Activated T-cell treated with anti-CD3 and anti-CD28 coated beads for 24 hours (primary cell): Measurements from ENCODE around the gene UBXN7.
"Not testable (repeated sequence)": the region's sequence is repeated elsewhere in the genome, so short reads cannot be mapped to it uniquely, and the experiment has no call there.

Source experiments
- DNase-seq: peaks from one replicate; pipeline ENCODE4 v3.0.0-alpha.2; 2020; ENCODE audit warnings: low read depth

Gene UBXN7

DNA sequence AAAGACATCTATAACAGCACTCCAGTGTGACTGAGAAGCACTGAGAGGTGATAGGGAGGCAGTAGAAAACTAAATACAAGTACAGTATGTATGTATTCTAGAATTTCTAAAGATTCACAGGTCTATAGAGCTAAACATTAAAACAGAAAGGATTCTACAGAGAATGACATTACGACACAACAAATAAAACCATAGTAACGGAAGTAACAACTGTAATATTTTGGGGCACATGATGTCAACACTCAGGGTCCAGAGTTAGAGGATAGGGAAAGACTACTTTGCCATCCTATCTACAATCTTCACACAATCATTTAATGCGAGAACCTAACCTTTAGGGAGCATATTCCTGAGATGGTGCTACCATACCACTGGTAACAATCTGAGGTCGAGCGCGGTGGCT, 13.6 kb downstream of the UBXN7 start:
- DNase-seq, result no peak

DNA sequence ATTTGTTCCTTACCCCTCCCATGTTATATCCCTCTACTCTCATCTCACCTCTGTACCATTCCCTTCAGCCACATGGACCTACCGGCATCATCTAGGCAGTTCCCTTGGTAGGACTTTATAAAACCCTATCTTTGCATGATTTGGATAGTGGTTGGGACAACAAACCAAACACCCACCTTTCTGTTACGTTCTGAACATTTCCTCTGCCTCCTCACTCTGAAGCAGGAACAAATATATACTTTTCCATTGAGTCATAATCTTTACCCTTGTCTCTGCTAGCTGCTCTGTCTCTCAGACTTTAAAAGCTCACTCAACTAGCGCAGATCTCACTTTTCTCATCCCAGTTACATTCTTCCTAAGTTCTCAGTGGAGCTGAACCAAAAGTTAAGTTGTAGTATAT, 17.8 kb downstream of the UBXN7 start:
- DNase-seq, result no peak

DNA sequence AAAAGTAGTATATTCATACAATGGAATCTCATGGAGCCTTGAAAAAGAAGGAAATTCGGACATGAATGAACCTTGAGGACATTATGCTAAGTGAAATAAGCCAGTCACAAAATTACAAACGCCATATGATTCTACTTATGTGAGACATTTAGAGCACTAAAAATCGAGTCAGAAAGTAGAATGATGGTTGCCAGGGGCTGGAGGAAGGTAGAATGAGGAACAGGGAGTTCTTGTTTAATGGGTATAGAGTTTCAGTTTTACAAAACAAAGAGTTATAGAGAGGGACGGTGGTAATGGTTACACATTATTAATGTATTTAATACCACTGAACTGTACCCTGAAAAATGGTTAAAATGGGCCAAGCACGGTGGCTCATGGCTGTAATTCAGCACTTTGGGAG, 19.5 kb downstream of the UBXN7 start:
- no peak for DNase-seq

DNA sequence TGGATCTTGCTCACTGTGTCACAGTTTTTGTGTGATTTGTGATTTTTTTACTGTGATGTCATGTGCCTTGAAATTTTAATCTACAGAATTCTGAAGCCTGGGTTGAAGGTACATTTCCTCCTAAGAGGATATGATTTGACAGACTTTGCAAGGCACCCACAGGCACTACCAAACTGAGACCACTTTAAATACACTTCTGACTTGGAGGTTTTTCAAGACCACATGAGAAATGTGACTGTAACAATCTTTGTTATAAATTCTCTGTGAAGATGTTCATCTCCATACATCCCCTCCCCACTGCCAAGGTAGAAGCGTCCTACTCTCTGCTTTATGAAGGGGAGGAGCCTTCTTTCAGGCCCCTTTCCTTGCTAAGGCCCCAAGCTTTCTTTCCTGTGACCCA, 22.8 kb downstream of the UBXN7 start:
- no peak for DNase-seq

DNA sequence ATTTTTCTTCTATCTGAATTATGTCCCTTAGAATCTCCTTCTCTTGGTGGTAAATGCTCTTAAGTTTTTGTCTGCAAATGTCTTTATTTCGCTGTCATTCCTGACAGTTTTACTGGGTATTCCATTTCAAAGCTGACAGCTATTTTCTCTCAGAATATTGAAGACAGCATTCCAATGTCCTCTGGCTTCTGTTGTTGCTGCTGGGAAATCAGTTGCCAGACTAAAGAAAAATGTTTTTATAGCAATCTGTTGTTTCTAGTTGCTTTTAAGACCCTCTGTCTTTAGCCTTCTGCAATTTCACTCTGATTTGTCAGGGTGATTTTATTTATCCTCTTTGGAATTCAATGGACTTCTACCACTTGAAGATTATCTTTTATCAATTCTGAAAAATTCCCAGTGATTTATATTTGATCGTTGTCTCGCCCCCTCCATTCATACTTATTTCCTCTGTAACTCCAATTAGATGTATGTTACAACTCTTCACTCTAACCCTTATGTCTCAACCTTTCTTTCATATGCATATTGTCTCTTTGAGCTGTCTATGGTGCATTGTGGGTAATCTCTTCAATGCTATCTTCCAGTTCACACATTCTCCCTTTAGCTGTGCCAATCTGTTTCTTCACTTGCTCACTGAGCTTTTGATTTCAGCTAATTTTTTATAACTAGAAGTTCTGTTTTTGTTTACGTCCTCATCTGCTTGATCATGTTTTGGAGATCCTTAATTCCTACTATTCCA, 23.5 kb downstream of the UBXN7 start:
- no peak for DNase-seq

DNA sequence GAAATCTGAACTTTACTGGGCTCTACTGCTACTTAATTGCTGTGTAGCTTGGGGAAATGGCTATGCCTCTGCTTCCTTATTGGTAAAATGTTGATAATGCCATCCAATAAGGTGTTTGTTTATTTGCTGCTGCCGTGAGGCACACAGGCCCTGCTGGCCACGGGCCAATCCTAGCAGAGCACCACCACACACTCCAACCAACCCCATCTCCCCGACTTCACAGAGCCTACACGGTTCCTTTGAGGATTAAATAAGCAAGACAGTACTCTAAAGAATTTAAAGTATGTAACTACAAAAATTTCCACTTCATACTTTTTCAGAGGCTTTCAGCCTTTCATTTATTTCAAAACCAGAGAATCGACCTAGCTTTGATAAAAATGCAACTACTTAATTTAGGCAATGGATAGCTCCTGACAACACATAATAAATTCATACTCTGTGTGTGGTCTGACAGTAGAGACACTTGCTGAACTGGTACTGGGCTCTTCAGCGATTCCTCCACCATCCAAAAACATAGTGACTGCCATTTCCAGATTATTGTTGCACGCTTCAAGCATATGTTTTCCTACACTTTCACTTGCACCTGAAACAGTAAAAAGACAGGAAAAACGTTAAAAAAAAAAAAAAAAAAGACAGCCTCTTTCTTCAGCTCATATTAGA, 25.3 kb downstream of the UBXN7 start:
- no peak for DNase-seq

DNA sequence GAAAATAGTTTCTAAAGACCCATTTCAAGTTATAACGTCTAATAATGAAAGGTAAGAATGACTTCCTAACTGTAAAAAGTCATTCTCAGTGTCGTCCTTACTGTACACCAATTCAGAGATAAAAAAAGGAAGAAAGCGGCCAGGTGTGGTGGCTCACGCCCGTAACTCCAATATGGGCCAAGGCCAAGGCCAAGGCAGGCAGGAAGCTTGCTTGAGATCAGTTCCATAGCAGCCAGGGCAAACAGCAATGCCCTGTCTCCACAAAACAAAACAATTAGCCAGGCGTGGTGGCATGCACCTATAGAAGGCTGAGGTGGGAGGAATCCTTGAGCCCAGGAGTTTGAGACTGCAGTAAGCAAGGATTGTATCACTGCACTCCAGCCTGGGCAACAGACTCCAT, 31.9 kb downstream of the UBXN7 start:
- DNase-seq, result no peak

DNA sequence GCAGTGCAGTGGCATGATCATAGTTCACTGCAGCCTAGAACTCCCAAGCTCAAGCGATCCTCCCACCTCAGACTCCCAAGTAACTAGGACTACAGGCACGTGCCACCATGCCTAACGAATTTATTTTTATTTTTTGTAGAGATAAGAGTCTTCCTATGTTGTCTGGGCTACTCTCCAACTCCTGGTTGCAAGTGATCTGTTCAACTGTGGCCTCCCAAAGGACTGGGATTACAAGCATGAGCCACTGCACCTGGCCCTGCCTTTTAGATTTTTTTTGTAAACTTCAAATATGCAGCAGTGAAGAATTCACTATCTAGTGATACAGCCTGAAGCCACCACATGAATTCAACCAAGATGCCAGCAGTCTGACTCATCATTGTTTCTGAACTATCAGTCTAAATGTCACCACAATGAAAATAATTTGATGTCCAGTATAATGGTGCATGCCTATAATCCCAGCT, 32.7 kb downstream of the UBXN7 start:
- no peak for DNase-seq

DNA sequence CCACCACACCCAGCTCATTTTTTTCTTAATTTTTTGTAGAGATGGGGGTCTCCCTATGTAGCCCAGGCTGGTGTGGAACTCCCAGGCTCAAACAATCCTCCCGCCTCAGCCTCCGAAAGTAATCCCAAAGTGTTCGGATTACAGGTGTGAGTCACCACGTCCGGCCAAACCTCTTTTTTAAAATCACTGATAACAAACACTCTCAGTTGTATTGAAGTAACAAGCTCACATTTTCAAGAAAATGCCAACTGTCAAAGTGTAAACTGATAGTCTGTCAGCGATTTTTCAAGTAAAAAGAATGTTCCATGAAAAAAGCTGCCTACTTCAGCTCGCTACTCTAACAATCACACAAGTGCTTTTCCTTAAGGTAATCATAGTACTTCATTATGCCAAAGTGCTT, 33.4 kb downstream of the UBXN7 start:
- DNase-seq, result no peak

DNA sequence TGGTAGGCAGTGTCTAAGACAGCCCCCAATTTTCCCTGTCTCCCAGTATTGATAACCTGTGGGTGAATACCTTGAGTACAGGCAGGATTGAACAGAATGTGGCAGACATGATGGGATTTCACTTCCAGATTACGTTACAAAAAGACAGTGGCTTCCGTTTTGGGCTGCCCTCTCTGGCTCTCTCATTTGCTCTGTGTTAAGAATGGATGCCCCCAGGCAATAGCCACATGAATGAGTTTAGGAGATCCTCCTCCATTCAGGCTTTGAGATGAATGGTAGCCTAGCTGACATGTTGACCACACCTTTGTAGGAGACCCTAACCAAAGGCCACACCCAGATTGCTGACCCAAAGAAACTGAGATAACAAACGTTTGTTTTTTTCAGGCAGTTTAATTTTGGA, 34.3 kb downstream of the UBXN7 start:
- no peak for DNase-seq

DNA sequence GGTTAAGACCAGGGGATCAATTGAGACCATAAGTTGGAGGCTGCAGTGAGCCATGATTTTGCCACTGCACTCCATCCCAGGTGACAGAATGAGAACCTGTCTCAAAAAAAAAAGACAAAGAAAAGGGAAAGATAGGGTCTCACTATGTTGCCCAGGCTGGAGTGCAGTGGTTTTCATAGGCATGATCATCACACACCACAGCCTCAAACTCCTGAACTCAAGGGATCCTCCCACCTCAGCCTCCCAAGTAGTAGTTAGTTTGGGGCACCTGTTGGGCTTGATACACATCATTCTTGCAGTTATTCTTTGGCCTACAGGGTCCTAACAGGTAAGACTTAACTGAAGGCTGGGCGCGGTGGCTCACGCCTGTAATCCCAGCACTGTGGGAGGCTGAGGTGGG, 42.1 kb downstream of the UBXN7 start:
- DNase-seq, result no peak

DNA sequence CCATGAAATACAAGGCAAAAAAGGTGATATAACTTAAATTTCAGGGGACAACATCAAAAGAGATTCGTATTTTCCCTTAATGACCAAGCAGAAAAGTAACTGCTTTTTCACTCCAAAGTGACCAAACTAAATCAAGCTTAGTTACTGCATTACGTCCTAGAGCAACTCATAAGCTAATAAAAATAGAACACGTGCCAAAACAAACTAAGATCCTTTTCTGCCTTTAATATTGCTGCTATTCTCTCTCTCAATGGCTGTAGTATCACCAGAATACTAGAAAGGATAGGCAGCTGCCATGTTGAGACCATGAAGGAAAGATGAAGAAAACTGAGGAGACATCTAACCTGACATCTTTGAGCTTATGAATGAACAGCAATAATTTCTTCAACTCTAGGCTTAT, 43.3 kb downstream of the UBXN7 start:
- no peak for DNase-seq

DNA sequence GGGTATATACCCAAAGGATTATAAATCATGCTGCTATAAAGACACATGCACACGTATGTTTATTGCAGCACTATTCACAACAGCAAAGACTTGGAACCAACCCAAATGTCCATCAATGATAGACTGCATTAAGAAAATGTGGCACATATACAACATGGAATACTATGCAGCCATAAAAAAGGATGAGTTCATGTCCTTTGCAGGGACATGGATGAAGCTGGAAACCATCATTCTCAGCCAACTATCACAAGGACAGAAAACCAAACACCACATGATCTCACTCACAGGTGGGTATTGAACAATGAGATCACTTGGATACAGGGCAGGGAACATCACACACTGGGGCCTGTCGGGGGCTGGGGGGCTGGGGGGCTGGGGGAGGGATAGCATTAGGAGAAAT, 44.3 kb downstream of the UBXN7 start:
- DNase-seq, result not testable (repeated sequence)

DNA sequence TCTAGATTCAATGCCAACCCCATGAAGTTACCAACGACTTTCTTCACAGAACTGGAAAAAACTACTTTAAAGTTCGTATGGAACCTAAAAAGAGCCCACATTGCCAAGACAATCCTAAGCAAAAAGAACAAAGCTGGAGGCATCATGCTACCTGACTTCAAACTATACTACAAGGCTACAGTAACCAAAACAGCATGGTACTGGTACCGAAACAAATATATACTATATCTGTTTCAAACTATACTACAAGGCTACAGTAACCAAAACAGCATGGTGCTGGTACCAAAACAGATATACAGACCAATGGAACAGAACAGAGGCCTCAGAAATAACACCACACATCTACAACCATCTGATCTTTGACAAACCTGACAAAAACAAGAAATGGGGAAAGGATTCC, 45.4 kb downstream of the UBXN7 start:
- not testable (repeated sequence) for DNase-seq

DNA sequence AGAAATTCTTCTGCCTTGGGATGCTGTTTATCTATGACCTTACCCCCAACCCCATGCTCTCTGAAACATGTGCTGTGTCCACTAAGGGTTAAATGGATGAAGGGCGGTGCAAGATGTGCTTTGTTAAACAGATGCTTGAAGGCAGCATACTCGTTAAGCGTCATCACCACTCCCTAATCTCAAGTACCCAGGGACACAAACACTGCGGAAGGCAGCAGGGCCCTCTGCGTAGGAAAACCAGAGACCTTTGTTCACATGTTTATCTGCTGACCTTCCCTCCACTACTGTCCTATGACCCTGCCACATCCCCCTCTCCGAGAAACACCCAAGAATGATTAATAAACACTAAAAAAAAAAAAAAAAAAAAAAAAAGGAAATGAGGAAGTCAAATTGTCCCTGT, 46.2 kb downstream of the UBXN7 start:
- not testable (repeated sequence) for DNase-seq

DNA sequence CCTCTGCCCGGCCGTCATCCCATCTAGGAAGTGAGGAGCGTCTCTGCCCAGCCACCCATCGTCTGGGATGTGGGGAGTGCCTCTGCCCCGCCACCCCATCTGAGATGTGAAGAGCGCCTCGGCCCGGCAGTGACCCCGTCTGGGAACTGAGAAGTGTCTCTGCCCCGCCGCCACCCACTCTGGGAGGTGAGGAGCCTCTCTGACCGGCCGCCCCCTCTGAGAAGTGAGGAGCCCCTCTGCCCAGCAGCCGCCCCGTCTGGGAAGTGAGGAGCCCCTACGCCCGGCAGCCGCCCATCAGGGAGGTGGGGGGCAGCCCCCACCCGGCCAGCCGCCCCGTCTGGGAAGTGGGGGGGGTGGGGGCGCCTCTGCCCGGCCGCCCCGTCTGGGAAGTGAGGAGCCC, 46.8 kb downstream of the UBXN7 start:
- DNase-seq, result not testable (repeated sequence)

DNA sequence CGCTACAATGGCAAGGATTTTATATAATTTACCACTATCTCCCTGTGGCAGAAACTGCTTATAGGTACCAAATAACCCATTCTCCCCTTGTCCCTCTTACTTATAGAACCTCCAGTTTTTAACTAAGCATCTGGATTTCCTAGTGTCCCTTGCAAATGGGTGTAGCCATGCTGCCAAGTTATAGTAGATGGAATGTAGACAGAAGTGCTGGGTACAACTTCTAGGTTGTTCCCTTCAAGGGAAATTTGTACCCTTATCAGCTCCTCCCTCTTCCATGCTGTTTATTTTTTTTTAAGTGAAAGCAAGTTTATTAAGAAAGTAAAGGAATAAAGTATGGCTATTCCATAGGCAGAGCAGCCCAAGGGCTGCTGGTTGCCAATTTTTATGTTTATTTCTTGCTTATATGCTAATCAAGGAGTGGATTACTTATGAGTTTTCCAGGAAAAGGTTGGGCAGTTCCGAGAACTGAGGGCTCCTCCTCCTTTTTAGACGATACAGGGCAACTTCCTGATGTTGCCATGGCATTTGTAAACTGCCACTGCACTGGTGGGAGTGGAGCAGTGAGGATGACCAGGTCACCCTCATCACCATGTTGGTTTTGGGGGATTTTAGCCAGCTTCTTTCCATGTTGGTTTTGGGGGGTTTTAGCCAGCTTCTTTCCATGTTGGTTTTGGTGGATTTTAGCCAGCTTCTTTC, 53.9 kb downstream of the UBXN7 start:
- DNase-seq, result no peak

DNA sequence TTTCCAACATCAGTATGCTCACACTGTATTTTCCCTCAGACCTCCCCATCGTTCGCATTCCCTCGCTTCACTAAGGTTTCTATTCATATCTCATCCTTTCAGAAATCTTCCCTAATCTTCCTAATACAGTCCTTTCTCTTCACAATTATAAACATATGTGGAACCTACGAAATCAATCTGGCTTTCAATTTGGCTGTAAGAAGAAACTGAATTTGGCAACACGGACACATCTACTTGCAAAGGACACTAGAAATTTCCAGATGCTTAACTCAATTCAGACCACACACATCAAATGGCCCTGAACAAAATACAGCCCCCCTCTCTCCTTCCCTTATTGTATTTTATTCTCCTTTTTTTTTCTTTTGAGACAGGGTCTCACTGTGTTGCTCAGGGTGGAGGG, 54.9 kb downstream of the UBXN7 start:
- DNase-seq, result no peak

DNA sequence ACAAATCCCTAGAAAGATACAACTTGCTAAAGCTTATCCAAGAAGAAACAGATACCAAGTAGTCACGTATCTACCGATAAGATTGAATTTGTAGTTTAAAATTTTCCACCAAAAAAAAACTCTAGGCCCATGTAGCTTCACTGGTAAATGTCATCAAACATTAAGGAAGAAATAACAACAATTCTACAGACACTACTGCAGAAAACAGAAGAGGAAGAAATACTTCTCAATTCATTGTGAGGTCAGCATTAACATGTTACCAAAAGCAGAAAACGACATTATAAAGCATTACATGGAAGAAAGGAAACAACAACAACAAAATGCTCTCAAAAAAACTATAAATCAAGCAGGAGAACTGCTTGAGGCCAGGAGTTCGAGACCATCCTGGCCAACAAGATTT, 66.5 kb downstream of the UBXN7 start:
- DNase-seq, result no peak

DNA sequence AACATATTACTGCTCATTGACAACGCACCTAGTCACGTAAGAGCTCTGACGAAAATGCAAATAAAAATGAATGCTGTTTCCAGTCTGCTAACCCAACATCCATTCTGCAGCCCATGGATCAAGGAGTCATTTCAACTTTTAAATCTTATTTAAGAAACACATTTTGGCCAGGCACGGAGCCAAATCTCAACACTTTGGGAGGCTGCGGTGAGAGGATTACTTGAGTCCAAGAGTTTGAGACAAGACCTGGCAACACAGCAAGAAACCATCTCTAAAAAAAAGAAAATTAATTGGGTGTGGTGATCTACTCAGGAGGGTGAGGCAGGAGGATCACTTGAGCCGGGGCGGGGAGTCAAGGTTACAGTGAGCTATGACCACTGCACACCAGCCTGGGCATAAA, 71.6 kb downstream of the UBXN7 start:
- no peak for DNase-seq

DNA sequence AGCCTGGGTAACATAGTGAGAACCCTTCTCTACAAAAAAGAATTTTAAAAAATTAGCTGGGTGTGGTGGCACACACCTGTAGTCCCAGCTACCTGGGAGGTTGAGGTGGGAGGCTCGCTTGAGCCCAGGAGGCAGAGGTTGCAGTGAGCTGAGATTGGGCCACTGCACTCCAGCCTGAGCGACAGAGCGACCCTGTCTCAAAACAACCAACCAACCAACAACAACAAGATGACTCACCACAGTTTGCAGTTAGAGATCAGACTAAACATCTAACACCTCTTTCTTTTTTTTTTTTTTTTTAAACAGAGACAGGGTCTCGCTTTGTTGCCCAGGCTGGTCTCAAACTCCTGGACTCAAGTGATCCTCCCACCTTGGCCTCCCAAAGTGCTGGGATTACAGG, 73.7 kb downstream of the UBXN7 start:
- not testable (repeated sequence) for DNase-seq

DNA sequence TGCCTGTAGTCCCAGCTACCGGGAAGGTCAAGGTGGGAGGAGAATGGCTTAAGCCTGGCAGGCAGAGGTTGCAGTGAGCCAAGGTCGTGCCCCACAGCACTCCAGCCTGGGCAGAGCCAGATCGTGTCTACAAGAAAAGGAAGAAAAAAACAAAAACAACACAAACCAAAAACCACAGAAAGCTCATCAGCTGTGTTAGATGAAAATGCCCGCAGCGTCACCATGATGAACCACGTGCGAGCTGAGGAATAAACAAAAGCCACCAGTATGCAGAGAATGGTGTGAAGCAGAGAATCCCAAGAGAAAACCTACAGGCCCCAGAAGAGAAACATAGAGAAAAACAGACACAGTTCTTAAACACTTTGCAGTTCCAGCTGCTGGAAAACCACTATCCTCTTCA, 74.3 kb downstream of the UBXN7 start:
- no peak for DNase-seq

DNA sequence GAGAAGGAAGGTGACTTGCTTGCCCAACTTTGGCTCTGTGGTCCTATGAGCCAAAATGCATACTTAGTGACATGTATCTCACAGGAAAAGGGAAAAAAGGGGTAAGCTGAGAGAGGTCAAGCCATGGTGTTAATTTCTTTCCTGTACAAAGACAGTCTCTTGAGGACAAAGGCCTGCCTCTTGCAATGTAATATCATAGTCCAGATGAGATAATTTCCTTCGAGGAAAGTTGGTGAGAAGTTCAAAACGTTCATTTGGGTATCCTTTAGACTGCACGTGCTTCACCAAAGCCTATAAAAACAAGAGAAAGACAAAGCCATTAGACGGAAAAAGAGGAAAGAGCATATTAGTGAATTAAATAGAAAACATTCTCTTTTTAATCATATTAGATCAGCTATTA, 75.7 kb downstream of the UBXN7 start:
- no peak for DNase-seq
